Loucy (cell line): ENCODE results near the gene SCRT2.

ENCODE experiments used
- H2AFZ ChIP-seq: fragments of 200-600 bp; sonication (generic); 2 replicates; pipeline ENCODE4 v1.6.0; 2016; ENCODE audit warnings: antibody characterized with exemption, mild to moderate bottlenecking, low read length, moderate library complexity
- H3F3A ChIP-seq: fragments of 200-600 bp; 2 replicates; pipeline ENCODE4 v1.6.0; 2016; ENCODE audit warnings: antibody characterized with exemption, low read depth, mild to moderate bottlenecking
- H3K27me3 ChIP-seq: fragments of 200-600 bp; sonication (generic); 2 replicates; pipeline ENCODE4 v1.6.1; 2014; ENCODE audit warnings: low read length, mild to moderate bottlenecking; ENCODE audit not compliant: insufficient read depth, poor library complexity, severe bottlenecking
- H3K36me3 ChIP-seq: fragments of 200-600 bp; sonication (generic); 2 replicates; pipeline ENCODE4 v1.6.1; 2016; ENCODE audit warnings: low read length; ENCODE audit not compliant: insufficient read depth
- H3K4me1 ChIP-seq: fragments of 200-600 bp; sonication (generic); 2 replicates; pipeline ENCODE4 v1.5.1; 2014; ENCODE audit warnings: low read length, mild to moderate bottlenecking; ENCODE audit not compliant: insufficient read depth, poor library complexity, severe bottlenecking
- H3K4me2 ChIP-seq: fragments of 200-600 bp; sonication (generic); 2 replicates; pipeline ENCODE4 v1.6.0; 2014; ENCODE audit warnings: antibody characterized with exemption, low read length, low read depth, mild to moderate bottlenecking; ENCODE audit not compliant: poor library complexity, severe bottlenecking
- H3K4me3 ChIP-seq: fragments of 200-600 bp; sonication (generic); 2 replicates; pipeline ENCODE4 v1.5.1; 2014; ENCODE audit warnings: low read length, mild to moderate bottlenecking, mixed read lengths; ENCODE audit not compliant: poor library complexity, severe bottlenecking
- H3K79me2 ChIP-seq: fragments of 200-600 bp; sonication (generic); 2 replicates; pipeline ENCODE4 v1.6.1; 2014; ENCODE audit warnings: low read length; ENCODE audit not compliant: insufficient read depth
- H3K9ac ChIP-seq: fragments of 200-600 bp; sonication (generic); 2 replicates; pipeline ENCODE4 v1.6.0; 2014; ENCODE audit warnings: mild to moderate bottlenecking, low read depth, low read length, moderate library complexity; ENCODE audit not compliant: poor library complexity, severe bottlenecking
- H3K9me2 ChIP-seq: fragments of 200-600 bp; sonication (generic); replicated peaks from 2 replicates; pipeline ENCODE4 v1.6.1; 2016; ENCODE audit warnings: low read depth, low read length, mixed read lengths
- H3K9me3 ChIP-seq: fragments of 200-600 bp; sonication (generic); 2 replicates; pipeline ENCODE4 v1.6.1; 2014; ENCODE audit warnings: mild to moderate bottlenecking, antibody characterized with exemption, low read length, low read depth; ENCODE audit not compliant: insufficient read depth
- H4K20me1 ChIP-seq: fragments of 200-600 bp; sonication (generic); 2 replicates; pipeline ENCODE4 v1.6.0; 2014; ENCODE audit warnings: antibody characterized with exemption, low read length, mild to moderate bottlenecking; ENCODE audit not compliant: insufficient read depth, poor library complexity, severe bottlenecking
- EZH2phosphoT487 ChIP-seq: fragments of 200-600 bp; IDR thresholded peaks from 2 replicates; pipeline ENCODE4 v1.6.1; 2018; ENCODE audit warnings: antibody characterized with exemption, mild to moderate bottlenecking, moderate library complexity, borderline replicate concordance
- TF ChIP-seq, protein P1 (sequence below): fragments of 200-600 bp; sonication (generic); conservative IDR thresholded peaks from 2 replicates; pipeline ENCODE4 v1.5.1; 2014; ENCODE audit warnings: mild to moderate bottlenecking, antibody characterized with exemption, low read length

Gene SCRT2

DNA sequence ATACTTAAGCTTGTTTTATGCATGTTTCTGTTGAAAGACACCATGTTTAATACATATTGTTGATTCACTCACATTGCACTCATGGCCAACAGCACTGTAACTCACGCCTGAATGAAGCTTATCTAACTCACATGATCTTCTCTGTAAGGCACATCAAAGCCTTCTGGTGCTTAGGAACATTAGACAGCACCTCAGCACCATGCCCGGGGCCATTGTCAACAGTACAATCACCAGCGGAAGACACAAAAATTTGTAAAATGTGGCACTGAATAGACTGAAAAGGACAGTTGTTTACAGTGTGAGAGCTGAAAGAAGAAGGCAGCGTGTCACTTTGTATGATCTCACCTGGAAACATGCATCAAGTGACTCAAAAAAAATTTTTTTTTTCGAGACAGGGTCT lies 56.6 kb downstream of the SCRT2 start:
- Histone ChIP-seq H3K9me3 (no peaks in the 10 kb centered on the region), H3K4me2 (no peak overlapping the region), H3K9ac (no peak overlapping the region), H3K36me3 (no peaks in the 10 kb centered on the region), H3F3A (no peaks in the 10 kb centered on the region), H2AFZ (no peak overlapping the region), H3K79me2 (no peaks in the 10 kb centered on the region), H3K4me3 (no peak overlapping the region), H3K9me2 (no peaks in the 10 kb centered on the region), H3K27me3 (no peaks in the 10 kb centered on the region), H4K20me1 (no peaks in the 10 kb centered on the region), H3K4me1 (no peaks in the 10 kb centered on the region)
- TF ChIP-seq EZH2phosphoT487 = no peak
- TF ChIP-seq, protein P1, sequence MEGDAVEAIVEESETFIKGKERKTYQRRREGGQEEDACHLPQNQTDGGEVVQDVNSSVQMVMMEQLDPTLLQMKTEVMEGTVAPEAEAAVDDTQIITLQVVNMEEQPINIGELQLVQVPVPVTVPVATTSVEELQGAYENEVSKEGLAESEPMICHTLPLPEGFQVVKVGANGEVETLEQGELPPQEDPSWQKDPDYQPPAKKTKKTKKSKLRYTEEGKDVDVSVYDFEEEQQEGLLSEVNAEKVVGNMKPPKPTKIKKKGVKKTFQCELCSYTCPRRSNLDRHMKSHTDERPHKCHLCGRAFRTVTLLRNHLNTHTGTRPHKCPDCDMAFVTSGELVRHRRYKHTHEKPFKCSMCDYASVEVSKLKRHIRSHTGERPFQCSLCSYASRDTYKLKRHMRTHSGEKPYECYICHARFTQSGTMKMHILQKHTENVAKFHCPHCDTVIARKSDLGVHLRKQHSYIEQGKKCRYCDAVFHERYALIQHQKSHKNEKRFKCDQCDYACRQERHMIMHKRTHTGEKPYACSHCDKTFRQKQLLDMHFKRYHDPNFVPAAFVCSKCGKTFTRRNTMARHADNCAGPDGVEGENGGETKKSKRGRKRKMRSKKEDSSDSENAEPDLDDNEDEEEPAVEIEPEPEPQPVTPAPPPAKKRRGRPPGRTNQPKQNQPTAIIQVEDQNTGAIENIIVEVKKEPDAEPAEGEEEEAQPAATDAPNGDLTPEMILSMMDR = no peak

DNA sequence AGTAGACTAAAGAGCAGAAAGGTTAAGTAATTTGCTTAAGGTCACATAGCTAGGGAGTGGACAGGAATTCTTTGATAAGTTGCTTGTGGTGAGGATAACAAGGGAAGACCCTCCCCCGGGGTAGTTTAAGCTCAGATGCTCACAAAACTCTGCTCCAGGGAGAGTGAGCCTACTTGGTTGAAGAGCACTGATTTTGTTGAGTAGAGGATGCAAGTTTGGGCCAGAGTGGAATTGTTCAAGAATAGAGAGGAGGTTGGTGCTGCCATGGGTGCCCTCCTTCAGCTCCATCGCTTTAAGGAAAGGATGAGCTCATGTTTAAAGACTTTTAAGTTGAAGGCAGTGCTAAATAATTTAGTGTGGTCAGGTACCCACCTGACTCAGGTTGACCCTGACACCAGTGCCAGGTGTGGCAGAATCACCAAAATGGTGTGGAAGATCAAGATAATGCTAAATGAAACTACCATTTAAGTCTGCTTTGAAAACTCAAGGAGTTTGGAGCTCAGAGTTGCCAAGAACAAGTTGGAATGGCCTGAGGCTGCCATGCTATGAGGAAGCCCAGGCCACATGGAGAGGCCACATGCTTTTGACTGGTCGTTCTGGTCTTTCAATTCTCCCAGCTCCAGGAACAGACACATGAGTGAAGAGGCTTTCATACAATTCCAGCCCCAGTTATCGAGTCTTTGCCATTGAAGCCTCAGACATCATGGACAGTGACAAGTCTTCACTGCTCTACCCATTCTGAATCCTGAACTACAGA lies 57.5 kb downstream of the SCRT2 start:
- Histone ChIP-seq H4K20me1 (no peaks in the 10 kb centered on the region), H3K9ac (no peak overlapping the region), H3K36me3 (no peaks in the 10 kb centered on the region), H3K9me3 (no peaks in the 10 kb centered on the region), H3K9me2 (no peaks in the 10 kb centered on the region), H3K79me2 (no peaks in the 10 kb centered on the region), H3F3A (no peaks in the 10 kb centered on the region), H3K27me3 (no peaks in the 10 kb centered on the region), H3K4me2 (no peak overlapping the region), H2AFZ (no peak overlapping the region), H3K4me1 (no peaks in the 10 kb centered on the region), H3K4me3 (no peak overlapping the region)
- TF ChIP-seq, protein P1 = no peak
- no peak for TF ChIP-seq EZH2phosphoT487

DNA sequence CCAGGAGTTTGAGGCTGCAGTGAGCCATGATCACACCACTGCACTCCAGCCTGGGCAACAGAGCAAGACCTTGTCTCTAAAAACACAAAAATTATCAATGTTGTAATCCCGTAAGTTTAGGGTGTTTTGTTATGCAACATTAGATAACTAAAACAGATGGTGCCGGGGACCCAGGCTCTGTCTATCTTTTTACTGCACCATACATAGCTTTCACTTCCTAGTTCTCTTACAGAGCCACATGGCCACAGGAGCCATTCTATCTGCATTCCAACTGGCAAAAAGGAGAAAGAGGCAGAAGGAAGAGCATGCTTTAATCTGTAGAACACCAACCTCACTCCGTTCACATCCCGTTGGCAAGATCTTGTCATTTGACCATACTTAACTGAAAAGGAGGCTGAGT lies 60.1 kb downstream of the SCRT2 start:
- H3F3A ChIP-seq = no peaks in the 10 kb centered on the region
- H2AFZ ChIP-seq = peak overlapping the region; percentile 14; the same call in 1 of the 2 replicates
- TF ChIP-seq, protein P1 = no peak
- no peak for TF ChIP-seq EZH2phosphoT487

More for the DNA sequence above, 60.1 kb downstream of the SCRT2 start:
- Histone ChIP-seq H3K9me2 (no peaks in the 10 kb centered on the region), H3K4me2 (no peak overlapping the region), H3K9ac (no peak overlapping the region), H4K20me1 (no peaks in the 10 kb centered on the region), H3K36me3 (no peaks in the 10 kb centered on the region), H3K27me3 (no peaks in the 10 kb centered on the region), H3K9me3 (no peaks in the 10 kb centered on the region), H3K4me1 (peaks cover 10% of the 10 kb centered on the region), H3K79me2 (no peaks in the 10 kb centered on the region), H3K4me3 (no peak overlapping the region)
